AG04449 (cell line): ENCODE measurements around the gene SCN5A.

Source experiments
- CTCF ChIA-PET: fragments of 350-600 bp; formaldehyde crosslinking; extraction: SDS; loops from one replicate; lab custom pipeline; 2021; ENCODE audit warnings: antibody characterized with exemption; lab: Yijun Ruan, JAX
- POLR2A ChIA-PET: fragments of 400-600, 350-600 bp; formaldehyde crosslinking; extraction: SDS; loops from one replicate; lab custom pipeline; 2020; ENCODE audit warnings: antibody characterized with exemption, inconsistent platforms; lab: Yijun Ruan, JAX
- DNase-seq: peaks from one replicate; pipeline ENCODE4 v3.0.0-alpha.2; 2010; ENCODE audit warnings: low read depth, low spot score
- H3K4me3 ChIP-seq: 2 replicates; pipeline ENCODE4 v1.5.1; 2011; ENCODE audit warnings: low read depth, mild to moderate bottlenecking, control low read depth, low read length
- TF ChIP-seq, protein P1 (sequence below): IDR thresholded peaks from one replicate; pipeline ENCODE4 v1.5.1; 2011; ENCODE audit warnings: mild to moderate bottlenecking, moderate library complexity, low read length, control low read depth, inconsistent platforms; ENCODE audit not compliant: insufficient read depth; ENCODE audit errors: missing control alignments

Gene SCN5A

DNA sequence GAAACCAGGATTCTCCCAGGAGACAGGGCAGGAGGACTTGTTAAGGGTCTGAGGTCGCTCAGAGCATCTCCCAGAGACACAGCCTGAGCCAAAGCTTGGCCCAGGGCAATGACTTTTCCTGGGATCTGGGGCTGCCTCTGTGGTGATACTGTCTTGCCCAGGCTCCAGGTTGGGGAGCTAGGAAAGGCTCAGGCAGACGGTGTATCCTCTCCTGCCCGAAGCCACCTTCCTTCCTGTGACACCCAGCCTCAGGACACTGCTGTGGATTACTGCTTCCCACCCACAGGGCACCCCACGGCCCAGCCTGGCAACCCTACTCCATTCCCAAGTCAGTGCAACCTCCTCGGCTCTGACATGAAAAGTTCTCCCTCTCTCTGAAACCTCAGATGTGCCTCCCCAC, 31.9 kb downstream of the SCN5A start:
- CTCF ChIA-PET: no interaction called here
- H3K4me3 ChIP-seq: no peak overlapping the region
- DNase-seq: no peak

DNA sequence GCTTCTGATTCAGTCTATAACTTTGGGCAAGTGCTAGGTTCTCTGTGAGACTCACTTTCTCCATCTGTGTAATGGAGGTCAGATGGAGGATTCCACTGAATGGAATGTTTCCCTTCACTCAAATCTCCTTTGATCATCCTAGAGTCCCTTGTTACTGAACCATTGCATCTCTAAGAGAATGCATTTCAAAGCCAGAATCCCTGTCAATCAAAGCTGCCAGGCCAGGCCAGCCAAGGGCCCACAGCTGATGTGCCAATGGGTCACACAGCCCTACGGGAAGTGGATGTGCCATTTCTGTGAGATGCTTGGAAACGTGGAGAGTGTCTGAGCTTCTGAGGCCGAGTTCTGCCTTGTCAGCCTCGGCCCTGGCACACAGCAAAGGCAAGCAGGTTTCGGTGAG, 32.4 kb downstream of the SCN5A start:
- TF ChIP-seq, protein P1, sequence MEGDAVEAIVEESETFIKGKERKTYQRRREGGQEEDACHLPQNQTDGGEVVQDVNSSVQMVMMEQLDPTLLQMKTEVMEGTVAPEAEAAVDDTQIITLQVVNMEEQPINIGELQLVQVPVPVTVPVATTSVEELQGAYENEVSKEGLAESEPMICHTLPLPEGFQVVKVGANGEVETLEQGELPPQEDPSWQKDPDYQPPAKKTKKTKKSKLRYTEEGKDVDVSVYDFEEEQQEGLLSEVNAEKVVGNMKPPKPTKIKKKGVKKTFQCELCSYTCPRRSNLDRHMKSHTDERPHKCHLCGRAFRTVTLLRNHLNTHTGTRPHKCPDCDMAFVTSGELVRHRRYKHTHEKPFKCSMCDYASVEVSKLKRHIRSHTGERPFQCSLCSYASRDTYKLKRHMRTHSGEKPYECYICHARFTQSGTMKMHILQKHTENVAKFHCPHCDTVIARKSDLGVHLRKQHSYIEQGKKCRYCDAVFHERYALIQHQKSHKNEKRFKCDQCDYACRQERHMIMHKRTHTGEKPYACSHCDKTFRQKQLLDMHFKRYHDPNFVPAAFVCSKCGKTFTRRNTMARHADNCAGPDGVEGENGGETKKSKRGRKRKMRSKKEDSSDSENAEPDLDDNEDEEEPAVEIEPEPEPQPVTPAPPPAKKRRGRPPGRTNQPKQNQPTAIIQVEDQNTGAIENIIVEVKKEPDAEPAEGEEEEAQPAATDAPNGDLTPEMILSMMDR: no peak
- ChIA-PET POLR2A (no interaction called here), CTCF (no interaction called here)
- no peak for DNase-seq
- no peak overlapping the region for H3K4me3 ChIP-seq

More for the DNA sequence above, 31.9 kb downstream of the SCN5A start:
- POLR2A ChIA-PET: no interaction called here
- TF ChIP-seq, protein P1: no peak

DNA sequence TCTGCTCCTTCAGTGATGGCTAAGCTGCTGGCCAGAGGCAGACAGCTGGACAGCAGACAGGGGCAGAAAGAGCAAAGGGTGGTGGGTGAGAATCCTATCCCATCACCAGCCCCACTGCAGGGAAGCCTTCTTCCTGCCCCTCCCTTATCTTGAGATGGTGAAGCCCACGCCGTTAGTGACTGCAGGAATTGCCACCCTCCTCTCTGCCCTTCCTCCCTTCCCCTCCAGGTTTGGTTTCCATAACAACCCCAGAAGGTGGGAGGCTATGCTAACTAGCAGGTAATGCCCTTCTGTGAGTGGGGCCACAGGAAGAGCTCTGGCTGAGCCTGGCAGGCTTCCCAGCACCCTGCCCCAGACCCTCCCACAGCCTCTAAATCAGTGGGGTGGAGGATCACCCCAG, 32.8 kb downstream of the SCN5A start:
- CTCF ChIA-PET: no interaction called here
- no peak overlapping the region for H3K4me3 ChIP-seq
- TF ChIP-seq, protein P1: no peak
- DNase-seq: no peak
- POLR2A ChIA-PET: no interaction called here

DNA sequence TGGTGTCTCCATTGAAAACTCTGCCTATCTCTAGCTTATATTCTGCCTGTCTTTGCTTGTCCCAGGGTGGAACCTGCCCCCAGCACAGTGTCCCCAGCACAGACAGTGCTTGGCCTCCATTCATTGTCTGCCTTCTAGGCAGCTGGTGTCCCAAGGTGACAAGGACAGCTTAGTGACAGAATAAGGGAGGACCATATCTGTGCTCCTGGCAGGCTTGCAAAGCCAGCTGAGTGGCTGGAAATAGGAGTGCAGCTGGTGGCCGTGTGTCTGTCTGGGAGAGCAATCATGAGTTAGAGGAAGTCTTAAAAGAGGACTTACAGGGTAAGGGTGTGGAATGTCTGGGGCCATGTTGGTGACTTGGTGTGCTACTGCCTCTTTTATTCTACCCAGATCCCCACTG, 33.4 kb downstream of the SCN5A start:
- no peak for DNase-seq
- no peak overlapping the region for H3K4me3 ChIP-seq
- ChIA-PET CTCF (no interaction called here), POLR2A (no interaction called here)
- TF ChIP-seq, protein P1: no peak

DNA sequence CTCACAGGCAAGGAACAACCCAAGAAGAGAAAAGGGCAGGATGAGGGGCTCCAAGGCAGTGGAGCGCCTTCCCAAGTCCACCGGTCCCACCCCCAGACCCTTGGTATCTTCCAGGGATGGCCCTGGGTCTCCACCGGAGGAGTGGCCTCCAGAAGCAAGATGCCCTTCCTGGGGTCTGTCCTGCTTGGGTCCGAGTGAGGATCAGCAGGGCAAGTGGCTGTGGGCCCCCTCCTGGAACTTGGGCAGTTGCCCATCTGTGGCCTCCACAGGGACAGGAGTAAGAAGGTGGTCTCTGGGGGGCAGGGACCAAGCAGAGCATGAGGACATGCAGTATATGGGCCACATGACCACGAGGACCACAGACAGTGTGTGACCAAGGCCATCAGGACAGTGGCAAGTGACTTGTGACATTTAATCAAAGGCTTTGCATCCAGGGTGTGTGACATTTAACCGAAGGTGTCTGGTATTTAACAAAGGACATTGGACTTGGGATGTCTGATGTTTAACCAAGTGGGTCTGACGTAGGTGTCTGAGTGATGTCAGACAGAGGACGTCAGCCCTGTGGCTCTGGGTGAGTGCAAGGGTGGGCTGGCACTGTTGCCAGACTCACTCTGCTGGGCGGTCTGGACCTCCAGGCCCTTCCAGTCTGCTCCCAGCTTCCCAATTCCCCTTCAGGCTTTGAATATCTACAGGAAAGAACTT, 34.7 kb downstream of the SCN5A start:
- no peak overlapping the region for H3K4me3 ChIP-seq
- TF ChIP-seq, protein P1: no peak
- ChIA-PET CTCF (interaction anchor here (1.1 kb wide), 1 partner anchor 36 kb away, joined by 4 read pairs; no protein-coding TSS in a partner anchor), POLR2A (no interaction called here)
- DNase-seq: no peak

DNA sequence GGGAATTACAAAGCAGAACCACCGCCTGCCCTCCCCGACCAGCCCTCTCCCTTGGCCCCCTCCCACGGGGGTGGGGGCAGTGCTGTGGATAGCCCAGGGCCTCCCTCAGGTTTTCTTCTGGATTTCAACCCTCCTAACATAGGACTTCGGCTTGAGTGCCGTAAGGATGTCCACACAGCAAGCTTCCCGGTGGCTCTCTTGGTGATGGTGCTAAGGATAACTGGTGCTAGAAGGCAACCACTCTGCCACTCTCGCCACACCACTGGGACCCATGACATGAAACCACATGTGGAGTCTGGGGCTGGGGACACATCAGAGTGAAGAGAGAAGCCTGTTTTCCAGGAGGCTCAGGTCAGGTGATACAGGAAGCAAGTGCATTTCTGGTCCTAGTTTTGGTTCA, 35.4 kb downstream of the SCN5A start:
- TF ChIP-seq, protein P1: no peak
- no peak for DNase-seq
- ChIA-PET CTCF (no interaction called here), POLR2A (no interaction called here)
- H3K4me3 ChIP-seq: no peak overlapping the region
